Lower lobe of right lung (tissue), 2 donors: Measurements from ENCODE around the gene USP11. TPM values are rescaled to one million over a fixed set of nuclear protein-coding genes. Genes with fewer than 3 reads are reported as not detected.
"Not testable (repeated sequence)": the region's sequence is repeated elsewhere in the genome, so short reads cannot be mapped to it uniquely, and the experiment has no call there.

Experiments
- ATAC-seq, 2 donors: fragments of 200-7000 bp; cut with Tn5 transposase; one replicate each; pipeline ENCODE4 v1.9.1; 2020 to 2022; ENCODE audit warnings: mild to moderate bottlenecking in 2 of 2, moderate library complexity in 2 of 2
- DNase-seq: peaks from one replicate; pipeline ENCODE4 v3.0.0-alpha.2; 2020
- H3K27ac ChIP-seq: fragments of 200-600 bp; one replicate; pipeline ENCODE4 v1.8.0; 2022
- H3K27me3 ChIP-seq: fragments of 200-600 bp; one replicate; pipeline ENCODE4 v1.8.0; 2022; ENCODE audit warnings: low read depth
- H3K36me3 ChIP-seq: fragments of 200-600 bp; one replicate; pipeline ENCODE4 v1.8.0; 2022; ENCODE audit warnings: mild to moderate bottlenecking
- H3K4me1 ChIP-seq: fragments of 200-600 bp; one replicate; pipeline ENCODE4 v1.8.0; 2022
- H3K4me3 ChIP-seq: fragments of 200-600 bp; one replicate; pipeline ENCODE4 v1.8.0; 2022; ENCODE audit warnings: mild to moderate bottlenecking
- H3K9me3 ChIP-seq: fragments of 200-600 bp; one replicate; pipeline ENCODE4 v1.8.0; 2022
- CTCF ChIP-seq: fragments of 200-600 bp; IDR thresholded peaks from one replicate; pipeline ENCODE4 v1.8.0; 2022; ENCODE audit warnings: antibody characterized with exemption, mild to moderate bottlenecking
- intact Hi-C: fragments of 100-400 bp; cut with DNase I; formaldehyde crosslinking; loops from one replicate; pipeline ENCODE4 v1.11.0; 2022
- total RNA-seq: library from RNA; stranded (reverse); fragmentation: NEBNext Ultra II Directional; extraction: Animal tissue kit (Norgen Biotek cat#: 25700); gene quantifications from one replicate; pipeline ENCODE4 v1.2.1, GENCODE V29; 2021
- donor health status: DM: no; HTN: yes; CAD: no; lungs with severe emphysema.

Gene USP11
- total RNA-seq, 1 donor from 2014 or later = 52.9 TPM

GRCh38 chrX:47278691-47279090 lies 45.9 kb downstream of the USP11 start:
- ATAC-seq = no peak
- intact Hi-C loops = no loop called here
- no peaks in the 10 kb centered on the region for H3K27me3 ChIP-seq
- no peak for DNase-seq
- H3K9me3 ChIP-seq = no peaks in the 10 kb centered on the region
- no peaks in the 10 kb centered on the region for H3K36me3 ChIP-seq
- no peak overlapping the region for H3K4me3 ChIP-seq
- H3K27ac ChIP-seq = no peak overlapping the region
- H3K4me1 ChIP-seq = no peaks in the 10 kb centered on the region
- no peak for TF ChIP-seq CTCF

- Histone ChIP-seq H3K9me3 (no peaks in the 10 kb centered on the region), H3K27ac (no peak overlapping the region), H3K36me3 (no peaks in the 10 kb centered on the region), H3K4me3 (no peak overlapping the region), H3K4me1 (no peaks in the 10 kb centered on the region), H3K27me3 (no peaks in the 10 kb centered on the region)
- TF ChIP-seq CTCF = no peak
- no peak for DNase-seq
- intact Hi-C loops = no loop called here
- peak in 1 of 2 donors; percentile 42 for ATAC-seq
Observed at GRCh38 chrX:47283015-47283771, 50.4 kb downstream of the USP11 start.

GRCh38 chrX:47284616-47285015 lies 51.8 kb downstream of the USP11 start:
- H3K4me1 ChIP-seq, H3K36me3 ChIP-seq, H3K9me3 ChIP-seq, intact Hi-C loops, H3K27ac ChIP-seq, H3K4me3 ChIP-seq, DNase-seq, H3K27me3 ChIP-seq, ATAC-seq: not testable (repeated sequence)

GRCh38 chrX:47285836-47286320 lies 53.1 kb downstream of the USP11 start:
- ATAC-seq (no peak), DNase-seq (no peak)
- Histone ChIP-seq H3K27me3 (no peaks in the 10 kb centered on the region), H3K4me1 (no peaks in the 10 kb centered on the region), H3K36me3 (no peaks in the 10 kb centered on the region), H3K9me3 (no peaks in the 10 kb centered on the region), H3K4me3 (no peak overlapping the region), H3K27ac (no peak overlapping the region)
- intact Hi-C loops = no loop called here
- TF ChIP-seq CTCF = no peak

- no peaks in the 10 kb centered on the region for H3K4me1 ChIP-seq
- no peak overlapping the region for H3K4me3 ChIP-seq
- ATAC-seq = no peak
- H3K9me3 ChIP-seq = no peaks in the 10 kb centered on the region
- TF ChIP-seq CTCF = no peak
- no peaks in the 10 kb centered on the region for H3K36me3 ChIP-seq
- intact Hi-C loops = no loop called here
- no peak overlapping the region for H3K27ac ChIP-seq
- DNase-seq = no peak
- H3K27me3 ChIP-seq = no peaks in the 10 kb centered on the region
Observed at GRCh38 chrX:47293106-47293505, 60.3 kb downstream of the USP11 start.

- intact Hi-C loops = no loop called here
- Histone ChIP-seq H3K36me3 (no peaks in the 10 kb centered on the region), H3K9me3 (no peaks in the 10 kb centered on the region), H3K27me3 (no peaks in the 10 kb centered on the region), H3K4me1 (no peaks in the 10 kb centered on the region), H3K4me3 (no peak overlapping the region), H3K27ac (no peak overlapping the region)
- no peak for TF ChIP-seq CTCF
- ATAC-seq (no peak), DNase-seq (no peak)
Observed at GRCh38 chrX:47296766-47297365, 64.1 kb downstream of the USP11 start.
